Measurements from ENCODE around the gene ELP4.

The ELP4 gene

DNA sequence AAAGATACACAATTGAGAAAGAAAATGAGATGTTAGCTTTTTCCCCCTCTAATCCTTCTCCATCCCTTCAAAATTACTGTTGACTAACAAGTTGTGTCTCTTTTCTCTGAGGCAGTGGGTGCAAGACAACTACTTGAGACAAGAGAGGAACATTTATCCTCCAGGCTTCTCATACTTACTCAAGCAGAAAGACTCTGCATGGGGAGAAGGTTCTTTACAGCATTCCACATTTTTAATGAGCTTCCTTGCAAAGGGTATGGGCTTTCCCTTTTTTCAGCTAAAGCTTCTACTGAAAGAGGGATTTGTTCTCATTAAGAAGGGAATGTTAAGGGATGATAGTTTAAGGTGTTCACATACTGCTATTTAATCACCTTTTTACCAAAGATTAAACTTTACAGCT, 253.7 kb downstream of the ELP4 start (continued):
- no peak for TF ChIP-seq ZNF660 (tag by site-specific recombination; IDR thresholded peaks at IDR 0.05)
- no peak for TF ChIP-seq ZNF24 (tag by site-specific recombination; IDR thresholded peaks at IDR 0.05)

DNA sequence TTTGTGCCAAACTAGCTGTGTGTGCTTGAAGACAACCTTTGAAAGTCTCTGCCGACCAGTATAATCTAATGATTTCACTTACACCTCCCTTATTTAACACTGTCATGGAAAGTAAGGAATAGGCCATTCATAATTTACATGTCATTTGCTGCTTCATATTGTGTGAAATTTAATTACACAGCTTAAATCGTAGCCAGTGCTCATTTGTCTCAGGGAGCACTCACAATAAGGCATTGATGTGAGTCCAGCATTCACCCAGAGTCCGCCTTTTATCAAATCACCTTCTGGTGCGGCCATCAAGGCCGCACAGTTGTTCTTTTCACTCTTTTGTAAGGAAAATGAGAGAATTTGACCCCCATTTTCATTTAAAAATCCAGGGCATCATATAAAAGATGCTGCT, 254.7 kb downstream of the ELP4 start:
- H3K27ac ChIP-seq (ENCODE audit: extremely low read depth, low read depth, low read length) = no peak overlapping the region
- ChIA-PET CTCF (no interaction called here), POLR2A (no interaction called here)
- no peaks in the 10 kb centered on the region for H3K36me3 ChIP-seq (ENCODE audit: control insufficient read depth in 2 of 2, insufficient read depth in 1 of 2, low read length in 2 of 2)
- no peaks in the 10 kb centered on the region for H3K4me1 ChIP-seq (ENCODE audit: control insufficient read depth, insufficient read depth, low read length)
- TF ChIP-seq ZNF274 (IDR thresholded peaks at IDR 0.05; ENCODE audit: low read length) (no peak), ZNF274 (tag by site-specific recombination; IDR thresholded peaks at IDR 0.05; ENCODE audit: borderline replicate concordance) (no peak), ZNF623 (tag by site-specific recombination; IDR thresholded peaks at IDR 0.05) (no peak), ZNF837 (tag by site-specific recombination; IDR thresholded peaks at IDR 0.05) (no peak), OVOL3 (tag by site-specific recombination; IDR thresholded peaks at IDR 0.05) (no peak), ZFP37 (tag by site-specific recombination; IDR thresholded peaks at IDR 0.05) (no peak), KLF16 (tag by site-specific recombination; IDR thresholded peaks at IDR 0.05) (no peak), ZNF426 (tag by site-specific recombination; IDR thresholded peaks at IDR 0.05) (no peak), ZBTB48 (tag by site-specific recombination; IDR thresholded peaks at IDR 0.05) (no peak), ZNF624 (tag by site-specific recombination; IDR thresholded peaks at IDR 0.05) (no peak), ZNF121 (tag by site-specific recombination; IDR thresholded peaks at IDR 0.05) (no peak), ZNF184 (tag by site-specific recombination; IDR thresholded peaks at IDR 0.05) (no peak), ZNF626 (tag by site-specific recombination; IDR thresholded peaks at IDR 0.05) (no peak), ZNF138 (tag by site-specific recombination; IDR thresholded peaks at IDR 0.05; ENCODE audit: borderline replicate concordance) (no peak)
- TF ChIP-seq, protein P1, sequence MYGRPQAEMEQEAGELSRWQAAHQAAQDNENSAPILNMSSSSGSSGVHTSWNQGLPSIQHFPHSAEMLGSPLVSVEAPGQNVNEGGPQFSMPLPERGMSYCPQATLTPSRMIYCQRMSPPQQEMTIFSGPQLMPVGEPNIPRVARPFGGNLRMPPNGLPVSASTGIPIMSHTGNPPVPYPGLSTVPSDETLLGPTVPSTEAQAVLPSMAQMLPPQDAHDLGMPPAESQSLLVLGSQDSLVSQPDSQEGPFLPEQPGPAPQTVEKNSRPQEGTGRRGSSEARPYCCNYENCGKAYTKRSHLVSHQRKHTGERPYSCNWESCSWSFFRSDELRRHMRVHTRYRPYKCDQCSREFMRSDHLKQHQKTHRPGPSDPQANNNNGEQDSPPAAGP (tag by site-specific recombination; IDR thresholded peaks at IDR 0.05) = no peak
- TF ChIP-seq, protein P2, sequence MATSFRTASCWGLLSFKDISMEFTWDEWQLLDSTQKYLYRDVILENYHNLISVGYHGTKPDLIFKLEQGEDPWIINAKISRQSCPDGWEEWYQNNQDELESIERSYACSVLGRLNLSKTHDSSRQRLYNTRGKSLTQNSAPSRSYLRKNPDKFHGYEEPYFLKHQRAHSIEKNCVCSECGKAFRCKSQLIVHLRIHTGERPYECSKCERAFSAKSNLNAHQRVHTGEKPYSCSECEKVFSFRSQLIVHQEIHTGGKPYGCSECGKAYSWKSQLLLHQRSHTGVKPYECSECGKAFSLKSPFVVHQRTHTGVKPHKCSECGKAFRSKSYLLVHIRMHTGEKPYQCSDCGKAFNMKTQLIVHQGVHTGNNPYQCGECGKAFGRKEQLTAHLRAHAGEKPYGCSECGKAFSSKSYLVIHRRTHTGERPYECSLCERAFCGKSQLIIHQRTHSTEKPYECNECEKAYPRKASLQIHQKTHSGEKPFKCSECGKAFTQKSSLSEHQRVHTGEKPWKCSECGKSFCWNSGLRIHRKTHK (tag by site-specific recombination; IDR thresholded peaks at IDR 0.05) = no peak
- H3K9me3 ChIP-seq (ENCODE audit: control insufficient read depth, insufficient read depth, low read depth, low read length) = no peaks in the 10 kb centered on the region
- H3K4me3 ChIP-seq (ENCODE audit: low read depth, low read length) = no peak overlapping the region

GRCh38 chr11:31764766-31765165, 255.2 kb downstream of the ELP4 start:
- Histone ChIP-seq H3K4me3 (ENCODE audit: low read depth, low read length) (no peak overlapping the region), H3K36me3 (ENCODE audit: control insufficient read depth in 2 of 2, insufficient read depth in 1 of 2, low read length in 2 of 2) (no peaks in the 10 kb centered on the region), H3K4me1 (ENCODE audit: control insufficient read depth, insufficient read depth, low read length) (no peaks in the 10 kb centered on the region), H3K9me3 (ENCODE audit: control insufficient read depth, insufficient read depth, low read depth, low read length) (no peaks in the 10 kb centered on the region), H3K27ac (ENCODE audit: extremely low read depth, low read depth, low read length) (no peak overlapping the region)
- TF ChIP-seq TCF7L2 (IDR thresholded peaks at IDR 0.05; ENCODE audit: borderline replicate concordance, low read depth, low read length) (peak; percentile 34; the same call in 1 of the 2 replicates), ZNF843 (tag by site-specific recombination; IDR thresholded peaks at IDR 0.05) (no peak), SP7 (tag by site-specific recombination; IDR thresholded peaks at IDR 0.05) (peak; percentile 74), ZNF561 (tag by site-specific recombination; IDR thresholded peaks at IDR 0.05; ENCODE audit: borderline replicate concordance) (no peak)
- TF ChIP-seq, protein P3, sequence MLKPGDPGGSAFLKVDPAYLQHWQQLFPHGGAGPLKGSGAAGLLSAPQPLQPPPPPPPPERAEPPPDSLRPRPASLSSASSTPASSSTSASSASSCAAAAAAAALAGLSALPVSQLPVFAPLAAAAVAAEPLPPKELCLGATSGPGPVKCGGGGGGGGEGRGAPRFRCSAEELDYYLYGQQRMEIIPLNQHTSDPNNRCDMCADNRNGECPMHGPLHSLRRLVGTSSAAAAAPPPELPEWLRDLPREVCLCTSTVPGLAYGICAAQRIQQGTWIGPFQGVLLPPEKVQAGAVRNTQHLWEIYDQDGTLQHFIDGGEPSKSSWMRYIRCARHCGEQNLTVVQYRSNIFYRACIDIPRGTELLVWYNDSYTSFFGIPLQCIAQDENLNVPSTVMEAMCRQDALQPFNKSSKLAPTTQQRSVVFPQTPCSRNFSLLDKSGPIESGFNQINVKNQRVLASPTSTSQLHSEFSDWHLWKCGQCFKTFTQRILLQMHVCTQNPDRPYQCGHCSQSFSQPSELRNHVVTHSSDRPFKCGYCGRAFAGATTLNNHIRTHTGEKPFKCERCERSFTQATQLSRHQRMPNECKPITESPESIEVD (tag by site-specific recombination; IDR thresholded peaks at IDR 0.05) = peak; percentile 58; the same call in 1 of the 2 replicates
- ChIA-PET POLR2A (no interaction called here), CTCF (interaction anchor here (0.6 kb wide), 1 partner anchor 73 kb away, joined by 3 read pairs; no protein-coding TSS in a partner anchor)

Measured in HEK293 (cell line).